Natural killer cell (primary cell): ENCODE measurements around the gene ZBTB42. TPM values are rescaled to one million over a fixed set of nuclear protein-coding genes. Genes with fewer than 3 reads are reported as not detected.

Source experiments
- ATAC-seq, 3 donors: fragments of 150-1000 bp in 2 of 3; fragments of 200-7000 bp in 1 of 3; cut with Tn5 transposase; 1 replicate in 1 of 3; 2 replicates in 2 of 3; pipeline ENCODE4 v1.10.0; 2021; ENCODE audit warnings: mild to moderate bottlenecking in 2 of 3, moderate library complexity in 2 of 3
- DNase-seq, 2 donors: peaks; one replicate each; pipeline versions ENCODE4 v3.0.0 to v3.0.0-alpha.2; 2013 to 2021; ENCODE audit warnings: mixed read lengths in 1 of 2
- H3K27ac ChIP-seq: one replicate; pipeline ENCODE4 v1.5.1; 2013; ENCODE audit warnings: mild to moderate bottlenecking, low read length
- H3K27me3 ChIP-seq: one replicate; pipeline ENCODE4 v1.6.1; 2013; ENCODE audit warnings: low read length; ENCODE audit not compliant: control insufficient read depth, insufficient read depth
- H3K36me3 ChIP-seq: one replicate; pipeline ENCODE4 v1.6.1; 2013; ENCODE audit warnings: low read length; ENCODE audit not compliant: control insufficient read depth, insufficient read depth
- H3K4me1 ChIP-seq: one replicate; pipeline ENCODE4 v1.6.1; 2013; ENCODE audit warnings: low read length; ENCODE audit not compliant: control insufficient read depth, insufficient read depth
- H3K4me3 ChIP-seq: one replicate; pipeline ENCODE4 v1.5.1; 2013; ENCODE audit warnings: low read length
- H3K9me3 ChIP-seq: one replicate; pipeline ENCODE4 v1.6.1; 2013; ENCODE audit warnings: low read length; ENCODE audit not compliant: control insufficient read depth, insufficient read depth
- H3K27ac Mint-ChIP-seq, 2 donors: one replicate each; pipeline ENCODE4 v1.8.0; 2022; ENCODE audit warnings: mild to moderate bottlenecking in 2 of 2, mixed read lengths in 2 of 2, moderate library complexity in 1 of 2
- H3K27me3 Mint-ChIP-seq, 2 donors: one replicate each; pipeline ENCODE4 v1.8.0; 2022; ENCODE audit warnings: low read depth in 2 of 2, mixed read lengths in 2 of 2
- H3K36me3 Mint-ChIP-seq: one replicate; pipeline ENCODE4 v1.8.0; 2022; ENCODE audit warnings: mixed read lengths
- H3K4me1 Mint-ChIP-seq, 2 donors: one replicate each; pipeline ENCODE4 v1.8.0; 2022; ENCODE audit warnings: mixed read lengths in 2 of 2
- H3K4me3 Mint-ChIP-seq: one replicate; pipeline ENCODE4 v1.8.0; 2022; ENCODE audit warnings: mild to moderate bottlenecking, moderate library complexity, mixed read lengths
- H3K9me3 Mint-ChIP-seq, 2 donors: one replicate each; pipeline ENCODE4 v1.8.0; 2022; ENCODE audit warnings: mixed read lengths in 2 of 2
- WGBS: methylation state at CpG from one replicate; pipeline ENCODE4 v1.1.7; 2013; ENCODE audit warnings: missing lambda C conversion rate; ENCODE audit not compliant: insufficient coverage; 5-methylcytosine and 5-hydroxymethylcytosine counted together
- intact Hi-C: fragments of 100-400 bp; cut with micrococcal nuclease; formaldehyde crosslinking; loops from one replicate; pipeline ENCODE4 v1.14.2; 2022
- total RNA-seq, 4 donors: library from RNA; stranded (reverse); fragments of 120-200 nt in 1 of 4; gene quantifications; one replicate each; pipeline versions ENCODE4 v1.2.3 to v1.2.4, GENCODE V29; 2013 to 2022
- TF ChIP-seq, protein P1 (sequence below): fragments of 200-600 bp; IDR thresholded peaks from one replicate; pipeline ENCODE4 v1.8.0; 2022; ENCODE audit warnings: antibody characterized with exemption

The ZBTB42 gene
- total RNA-seq, 3 donors from 2014 or later (not counting 1 experiment from before 2014, with no cell fraction given): 3.6 to 4.5 (median 3.7) TPM

DNA sequence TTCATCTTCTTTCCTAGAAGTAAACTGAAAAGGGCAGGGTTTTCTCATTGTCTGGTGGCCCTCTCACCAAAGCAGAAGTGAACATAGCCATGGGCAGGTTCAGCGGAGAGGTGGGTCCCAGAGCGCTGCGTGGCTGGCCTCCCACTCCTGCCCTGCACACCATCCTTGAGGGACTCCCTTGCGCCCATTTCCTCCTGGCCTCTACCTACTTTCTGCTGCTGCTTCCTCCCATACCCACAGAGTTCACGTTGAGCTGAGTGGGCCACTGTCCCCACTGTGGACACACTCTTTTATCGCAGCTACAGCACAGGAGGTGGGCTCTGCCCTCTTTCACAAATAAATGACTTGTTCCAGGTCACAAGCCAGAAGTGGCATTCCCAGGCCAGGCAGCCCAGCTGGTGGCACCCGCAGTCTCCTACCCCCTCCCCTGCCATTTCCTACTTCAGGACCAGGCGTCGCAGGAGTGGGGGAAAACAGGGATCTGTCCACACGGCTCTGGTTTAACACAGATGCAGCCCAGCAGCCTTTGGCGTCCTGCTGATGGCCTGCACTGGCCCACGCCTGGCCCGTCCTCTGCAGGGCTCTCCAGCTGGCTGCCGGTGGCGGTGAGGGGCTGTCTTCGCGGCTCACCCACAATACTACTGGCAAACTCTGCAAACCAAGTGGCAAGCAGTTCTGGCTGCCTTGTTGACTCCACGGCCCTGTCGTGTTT, 43.1 kb upstream of the ZBTB42 start:
- intact Hi-C loops: no loop called here
- TF ChIP-seq, protein P1, sequence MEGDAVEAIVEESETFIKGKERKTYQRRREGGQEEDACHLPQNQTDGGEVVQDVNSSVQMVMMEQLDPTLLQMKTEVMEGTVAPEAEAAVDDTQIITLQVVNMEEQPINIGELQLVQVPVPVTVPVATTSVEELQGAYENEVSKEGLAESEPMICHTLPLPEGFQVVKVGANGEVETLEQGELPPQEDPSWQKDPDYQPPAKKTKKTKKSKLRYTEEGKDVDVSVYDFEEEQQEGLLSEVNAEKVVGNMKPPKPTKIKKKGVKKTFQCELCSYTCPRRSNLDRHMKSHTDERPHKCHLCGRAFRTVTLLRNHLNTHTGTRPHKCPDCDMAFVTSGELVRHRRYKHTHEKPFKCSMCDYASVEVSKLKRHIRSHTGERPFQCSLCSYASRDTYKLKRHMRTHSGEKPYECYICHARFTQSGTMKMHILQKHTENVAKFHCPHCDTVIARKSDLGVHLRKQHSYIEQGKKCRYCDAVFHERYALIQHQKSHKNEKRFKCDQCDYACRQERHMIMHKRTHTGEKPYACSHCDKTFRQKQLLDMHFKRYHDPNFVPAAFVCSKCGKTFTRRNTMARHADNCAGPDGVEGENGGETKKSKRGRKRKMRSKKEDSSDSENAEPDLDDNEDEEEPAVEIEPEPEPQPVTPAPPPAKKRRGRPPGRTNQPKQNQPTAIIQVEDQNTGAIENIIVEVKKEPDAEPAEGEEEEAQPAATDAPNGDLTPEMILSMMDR: no peak
- Mint-ChIP-seq H3K27me3 (no peaks in the 10 kb centered on the region), H3K27ac (no peak overlapping the region), H3K4me3 (no peak overlapping the region), H3K36me3 (no peaks in the 10 kb centered on the region), H3K4me1 (peaks cover 24 to 44% of the 10 kb centered on the region in 2 donors), H3K9me3 (no peaks in the 10 kb centered on the region)
- H3K4me1 ChIP-seq: peaks cover 31% of the 10 kb centered on the region
- 89% methylated on average over 19 of the region's 19 CpGs for WGBS
- no peaks in the 10 kb centered on the region for H3K27me3 ChIP-seq
- ATAC-seq: no peak
- no peak overlapping the region for H3K4me3 ChIP-seq
- no peaks in the 10 kb centered on the region for H3K9me3 ChIP-seq
- no peak overlapping the region for H3K27ac ChIP-seq
- no peak for DNase-seq
- H3K36me3 ChIP-seq: peaks cover 22% of the 10 kb centered on the region

DNA sequence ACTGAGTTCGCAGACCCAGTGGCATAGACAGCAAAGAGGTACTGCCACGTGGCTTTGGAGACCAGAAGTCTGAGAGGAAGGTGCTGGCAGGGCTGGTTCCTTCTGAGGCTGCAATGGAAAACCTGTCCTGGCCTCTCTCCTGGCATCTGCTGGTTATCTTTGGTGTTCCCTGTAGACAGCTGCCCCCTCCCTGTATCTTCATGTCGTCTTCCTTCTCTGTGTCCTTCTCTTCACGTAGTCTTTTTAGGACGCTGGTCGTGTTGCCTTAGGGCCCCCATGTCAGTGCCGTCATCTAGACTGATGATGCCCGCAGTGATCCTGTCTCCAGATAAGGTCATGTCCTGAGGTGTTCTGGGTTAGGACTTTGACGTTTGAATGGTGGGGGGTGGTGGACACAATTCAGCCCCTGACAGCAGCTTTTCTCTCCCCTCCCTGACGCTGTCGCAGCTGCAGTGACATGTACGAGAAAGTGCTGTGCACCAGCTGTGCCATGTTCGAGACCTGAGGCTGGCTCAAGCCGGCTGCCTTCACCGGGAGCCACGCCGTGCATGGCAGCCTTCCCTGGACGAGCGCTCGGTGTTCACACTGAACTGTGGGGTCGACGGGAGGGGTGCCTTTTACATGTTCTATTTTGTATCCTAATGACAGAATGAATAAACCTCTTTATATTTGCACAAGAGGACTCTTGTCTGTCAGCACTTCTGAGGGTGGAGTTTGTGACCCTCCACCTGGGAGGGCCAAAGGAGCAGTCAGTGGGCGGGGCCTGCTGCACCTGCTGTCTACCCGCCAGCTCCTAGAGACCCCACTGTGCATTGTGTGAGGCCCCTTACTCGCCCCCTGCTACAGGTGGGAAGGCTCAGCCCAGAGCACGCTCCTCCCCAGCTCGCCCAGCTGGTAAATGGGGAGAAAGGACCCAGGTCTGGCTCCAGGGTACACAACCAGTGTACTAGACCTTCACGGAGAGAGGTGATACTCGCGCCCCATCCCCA, 41.6 kb upstream of the ZBTB42 start:
- DNase-seq (no peak), ATAC-seq (no peak)
- H3K27ac Mint-ChIP-seq: no peak overlapping the region
- H3K4me3 ChIP-seq: no peak overlapping the region
- H3K27me3 ChIP-seq: no peaks in the 10 kb centered on the region
- no peaks in the 10 kb centered on the region for H3K9me3 ChIP-seq
- H3K4me1 ChIP-seq: peaks cover 21% of the 10 kb centered on the region
- H3K9me3 Mint-ChIP-seq: no peaks in the 10 kb centered on the region
- no peaks in the 10 kb centered on the region for H3K36me3 Mint-ChIP-seq
- intact Hi-C loops: no loop called here
- H3K27ac ChIP-seq: no peak overlapping the region
- peaks cover 11 to 29% of the 10 kb centered on the region in 2 donors for H3K4me1 Mint-ChIP-seq
- WGBS: 94% methylated on average over 29 of the region's 30 CpGs
- H3K36me3 ChIP-seq: peaks cover 22% of the 10 kb centered on the region
- no peaks in the 10 kb centered on the region for H3K27me3 Mint-ChIP-seq
- no peak overlapping the region for H3K4me3 Mint-ChIP-seq
- TF ChIP-seq, protein P1: no peak

DNA sequence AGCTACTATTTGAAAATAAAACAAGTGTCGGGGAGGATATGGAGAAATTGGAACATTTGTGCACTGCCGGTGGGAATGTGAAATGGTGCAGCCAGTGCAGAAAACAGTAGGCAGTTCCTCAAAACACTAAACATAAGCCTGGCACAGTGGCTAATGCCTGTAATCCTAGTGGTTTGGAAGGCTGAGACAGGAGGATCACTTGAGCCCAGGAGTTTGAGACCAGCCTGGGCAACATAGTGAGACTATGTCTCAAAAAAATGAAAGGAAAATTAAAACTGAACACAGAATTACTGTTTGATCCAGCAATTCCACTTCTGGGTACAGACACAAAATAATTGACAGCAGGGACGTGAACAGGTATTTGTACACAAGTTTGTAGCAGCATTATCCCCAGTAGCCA, 35.4 kb upstream of the ZBTB42 start:
- H3K27me3 Mint-ChIP-seq: no peaks in the 10 kb centered on the region
- ATAC-seq: no peak
- 100% methylated on average over 2 of the region's 3 CpGs for WGBS
- intact Hi-C loops: no loop called here
- peaks cover 0 to 9% of the 10 kb centered on the region in 2 donors for H3K4me1 Mint-ChIP-seq
- H3K36me3 Mint-ChIP-seq: no peaks in the 10 kb centered on the region
- no peaks in the 10 kb centered on the region for H3K9me3 Mint-ChIP-seq
- H3K4me3 Mint-ChIP-seq: no peak overlapping the region
- H3K27ac Mint-ChIP-seq: no peak overlapping the region
- DNase-seq: no peak
- TF ChIP-seq, protein P1: no peak
- Histone ChIP-seq H3K4me3 (no peak overlapping the region), H3K9me3 (no peaks in the 10 kb centered on the region), H3K36me3 (peaks cover 7% of the 10 kb centered on the region), H3K27ac (no peak overlapping the region), H3K4me1 (peaks cover 8% of the 10 kb centered on the region), H3K27me3 (no peaks in the 10 kb centered on the region)
